ENCODE results near the gene BMP6. TPM values are rescaled to one million over a fixed set of nuclear protein-coding genes. Genes with fewer than 3 reads are reported as not detected.

BMP6 gene
- total and polyA plus RNA-seq, 9 donors = 3.4 to 28.1 (median 8.3) TPM

- Histone ChIP-seq H3K27ac (no peak overlapping the region), H3K4me3 (no peak overlapping the region), H3K27me3 (no peaks in the 10 kb centered on the region), H3K9me3 (no peaks in the 10 kb centered on the region), H3K4me1 (ENCODE audit: insufficient read depth) (peaks cover 8% of the 10 kb centered on the region), H3K36me3 (no peaks in the 10 kb centered on the region)
- 88 to 92% (median 89%) methylated on average over 4 of the region's 4 CpGs for WGBS, 3 donors
- TF ChIP-seq EP300 (IDR thresholded peaks at IDR 0.05) = no peak
- intact Hi-C loops (cut with DNase I) = no loop called here
- no peak for DNase-seq
Measured at GRCh38 chr6:7907159-7907558, 181.3 kb downstream of the BMP6 start.

GRCh38 chr6:7909323-7910276 lies 183.7 kb downstream of the BMP6 start:
- DNase-seq = peak; percentile 30 to 72 (median 65)
- Histone ChIP-seq H3K4me1 (ENCODE audit: insufficient read depth) (peaks cover 8% of the 10 kb centered on the region), H3K27ac (peak overlapping the region in 1 of 2 donors; percentile 34), H3K27me3 (no peaks in the 10 kb centered on the region), H3K4me3 (peak overlapping the region; percentile 44), H3K36me3 (no peaks in the 10 kb centered on the region), H3K9me3 (no peaks in the 10 kb centered on the region)
- TF ChIP-seq POLR2A (IDR thresholded peaks at IDR 0.05) = no peak
- intact Hi-C loops (cut with DNase I) = loop anchor here in 2 of 4 donors (5.0 to 10.0 kb wide), 3 partner anchors 78 to 185 kb away; partner anchors contain the start of gene BMP6 (in 2 of the 2)
- WGBS, 3 donors = 1 to 2% (median 1%) methylated on average over 26 to 66 of the region's 66 CpGs

- Histone ChIP-seq H3K27ac (peak overlapping the region in 1 of 2 donors; percentile 34), H3K4me1 (ENCODE audit: insufficient read depth) (peaks cover 4% of the 10 kb centered on the region), H3K27me3 (no peaks in the 10 kb centered on the region), H3K4me3 (peak overlapping the region; percentile 44), H3K9me3 (no peaks in the 10 kb centered on the region), H3K36me3 (no peaks in the 10 kb centered on the region)
- 0 to 1% (median 0%) methylated on average over 10 to 57 of the region's 57 CpGs for WGBS, 3 donors
- TF ChIP-seq CTCF (IDR thresholded peaks at IDR 0.05) (no peak), EP300 (IDR thresholded peaks at IDR 0.05) (no peak), POLR2A (IDR thresholded peaks at IDR 0.05) (no peak)
- intact Hi-C loops (cut with DNase I) = loop anchor here in 2 of 4 donors (5.0 to 10.0 kb wide), 3 partner anchors 77 to 185 kb away; partner anchors contain the start of gene BMP6 (in 2 of the 2)
- DNase-seq = no peak
Measured at GRCh38 chr6:7910298-7910653, 184.4 kb downstream of the BMP6 start.

GRCh38 chr6:7910654-7911344 lies 184.9 kb downstream of the BMP6 start, which contains the start of gene TXNDC5:
TXNDC5 (minus strand) TSS chr6:7910788; CDS start chr6:7910776, 12 bp downstream.
- TF ChIP-seq CTCF (IDR thresholded peaks at IDR 0.05) (no peak), EP300 (IDR thresholded peaks at IDR 0.05) (no peak), POLR2A (IDR thresholded peaks at IDR 0.05) (no peak)
- peak within 1 kb of the TSS; percentile 26 to 62 for H3K27ac ChIP-seq
- H3K27me3 ChIP-seq = no peaks in the 10 kb centered on the region
- H3K36me3 ChIP-seq = no peaks in the 10 kb centered on the region
- no peaks in the 10 kb centered on the region for H3K9me3 ChIP-seq
- peak; percentile 72 to 87 (median 79) for DNase-seq
- intact Hi-C loops (cut with DNase I) = loop anchor here in 2 of 4 donors (5.0 to 10.0 kb wide), 3 partner anchors 77 to 186 kb away; partner anchors contain the start of gene BMP6 (in 2 of the 2)
- 3 to 9% (median 7%) methylated on average over 29 to 74 of the region's 75 CpGs for WGBS, 3 donors
- peaks cover 4% of the 10 kb centered on the region for H3K4me1 ChIP-seq (ENCODE audit: insufficient read depth)
- H3K4me3 ChIP-seq = peak within 1 kb of the TSS; percentile 44

- Histone ChIP-seq H3K27ac (peak overlapping the region in 1 of 2 donors; percentile 62), H3K4me3 (peak overlapping the region; percentile 44), H3K27me3 (no peaks in the 10 kb centered on the region), H3K36me3 (no peaks in the 10 kb centered on the region), H3K4me1 (ENCODE audit: insufficient read depth) (peaks cover 4% of the 10 kb centered on the region), H3K9me3 (no peaks in the 10 kb centered on the region)
- no peak for DNase-seq
- TF ChIP-seq POLR2A (IDR thresholded peaks at IDR 0.05) (no peak), EP300 (IDR thresholded peaks at IDR 0.05) (no peak), CTCF (IDR thresholded peaks at IDR 0.05) (no peak)
- 90 to 92% (median 90%) methylated on average over 11 of the region's 11 CpGs for WGBS, 3 donors
- intact Hi-C loops (cut with DNase I) = loop anchor here in 2 of 4 donors (5.0 to 10.0 kb wide), 3 partner anchors 76 to 187 kb away; partner anchors contain the start of gene BMP6 (in 2 of the 2)
Measured at GRCh38 chr6:7911345-7911725, 185.4 kb downstream of the BMP6 start.

All from ovary (tissue), 9 donors.